NCI-H748 treated with DMSO at 0.1 percent for 48 hours (cell line): ENCODE data around the gene FLRT3.

Experiments used
- DNase-seq: peaks from one replicate; lab custom pipeline; 2025; lab: John Stamatoyannopoulos, UW

Gene FLRT3

GRCh38 chr20:14337400-14338171, at the start of gene FLRT3:
TSS of gene FLRT3 (minus strand) at chr20:14337612. CDS start at chr20:14327506, 10,106 bp downstream.
- DNase-seq = peak; percentile 96

GRCh38 chr20:14386726-14387125, 49.3 kb upstream of the FLRT3 start:
- DNase-seq = no peak

- no peak for DNase-seq
These were observed 47.8 kb upstream of the FLRT3 start for GRCh38 chr20:14385176-14385740.

GRCh38 chr20:14384416-14385175, 47.2 kb upstream of the FLRT3 start:
- no peak for DNase-seq

GRCh38 chr20:14383335-14383734, 45.9 kb upstream of the FLRT3 start:
- no peak for DNase-seq

- DNase-seq = no peak
These were observed 40.9 kb upstream of the FLRT3 start for GRCh38 chr20:14378326-14378725.

GRCh38 chr20:14375416-14375985, 38.1 kb upstream of the FLRT3 start:
- peak; percentile 97 for DNase-seq

GRCh38 chr20:14374196-14374595, 36.8 kb upstream of the FLRT3 start:
- peak; percentile 30 for DNase-seq

- no peak for DNase-seq
These were observed 24.3 kb upstream of the FLRT3 start for GRCh38 chr20:14361509-14362345.

- no peak for DNase-seq
These were observed 23.0 kb upstream of the FLRT3 start for GRCh38 chr20:14360416-14360815.

- DNase-seq = no peak
These were observed 18.4 kb upstream of the FLRT3 start for GRCh38 chr20:14355791-14356190.

- peak; percentile 16 for DNase-seq
These were observed 7.3 kb upstream of the FLRT3 start for GRCh38 chr20:14344746-14345145.

- no peak for DNase-seq
These were observed 6.2 kb upstream of the FLRT3 start for GRCh38 chr20:14343491-14344065.

- no peak for DNase-seq
These were observed 5.5 kb upstream of the FLRT3 start for GRCh38 chr20:14342918-14343317.

- no peak for DNase-seq
These were observed 4.4 kb upstream of the FLRT3 start for GRCh38 chr20:14341801-14342200.

- DNase-seq = peak; percentile 48
These were observed 726 bp downstream of the FLRT3 start for GRCh38 chr20:14336686-14337085.

GRCh38 chr20:14335052-14335451, 2.4 kb downstream of the FLRT3 start:
- DNase-seq = no peak

GRCh38 chr20:14334306-14334930, 3.0 kb downstream of the FLRT3 start:
- DNase-seq = peak; percentile 64

- DNase-seq = no peak
These were observed 3.7 kb downstream of the FLRT3 start for GRCh38 chr20:14333721-14334120.

- no peak for DNase-seq
These were observed 4.5 kb downstream of the FLRT3 start for GRCh38 chr20:14332866-14333265.

- no peak for DNase-seq
These were observed 5.8 kb downstream of the FLRT3 start for GRCh38 chr20:14331646-14332045.
